Measurements from ENCODE around the gene KCNH8. TPM values are rescaled to one million over a fixed set of nuclear protein-coding genes. Genes with fewer than 3 reads are reported as not detected.

The KCNH8 gene
- total and polyA plus RNA-seq, 10 of the 15 experiments (the other 5 are each of a cell fraction or from before 2014, with no cell fraction given): under 0.01 to 0.18 (median 0.07) TPM; not detected in 2

DNA sequence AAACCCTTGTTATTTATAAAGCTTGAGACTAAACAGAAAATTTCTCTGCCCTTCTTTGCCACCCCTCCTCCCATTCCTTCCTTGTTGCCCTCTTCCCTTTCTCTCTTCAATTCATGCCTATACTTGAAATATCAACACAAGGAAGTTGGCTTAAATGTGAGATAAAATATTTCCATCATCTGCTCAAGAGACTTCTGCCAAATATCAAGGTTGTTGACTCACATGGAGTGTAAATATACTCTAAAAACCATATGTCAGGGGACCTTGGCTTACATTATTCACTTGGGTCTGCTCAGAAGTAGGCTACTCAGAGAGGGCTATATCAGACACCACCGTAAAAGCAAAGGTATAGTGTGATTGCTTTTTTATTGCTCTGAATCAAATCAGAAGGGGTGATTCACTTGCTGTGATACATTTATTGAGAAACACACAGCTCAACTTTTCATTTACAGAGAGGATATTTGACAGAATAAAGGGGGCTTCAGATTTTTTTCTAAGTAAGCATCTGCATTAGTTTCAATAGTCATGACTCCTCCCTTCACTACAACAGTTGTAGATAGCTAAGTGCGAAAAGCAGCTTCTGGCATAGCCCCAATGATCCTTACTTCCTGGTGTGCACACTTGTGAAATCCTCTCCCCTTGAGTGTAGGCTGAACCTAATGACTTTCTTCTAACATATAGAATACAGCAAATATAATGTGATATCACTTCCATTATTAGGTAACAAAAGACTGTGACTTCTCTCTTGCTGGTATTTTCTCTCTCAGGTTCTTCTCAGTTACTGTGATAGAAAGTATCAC lies 399.6 kb downstream of the KCNH8 start (continued):
- no peak for TF ChIP-seq EZH2 (IDR thresholded peaks at IDR 0.05; ENCODE audit: borderline replicate concordance, control insufficient read depth, low read depth, low read length)
- TF ChIP-seq NFYB (IDR thresholded peaks at IDR 0.05; ENCODE audit: insufficient read depth, low read depth, low read length): no peak
- TF ChIP-seq, protein P1, sequence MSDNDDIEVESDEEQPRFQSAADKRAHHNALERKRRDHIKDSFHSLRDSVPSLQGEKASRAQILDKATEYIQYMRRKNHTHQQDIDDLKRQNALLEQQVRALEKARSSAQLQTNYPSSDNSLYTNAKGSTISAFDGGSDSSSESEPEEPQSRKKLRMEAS (IDR thresholded peaks at IDR 0.05; ENCODE audit: low read depth, low read length): no peak
- no peak for TF ChIP-seq TBL1XR1 (IDR thresholded peaks at IDR 0.05; ENCODE audit: low read depth, low read length)
- no peak for TF ChIP-seq SUZ12 (IDR thresholded peaks at IDR 0.05; ENCODE audit: unreplicated experiment)
- TF ChIP-seq BMI1 (IDR thresholded peaks at IDR 0.05; ENCODE audit: borderline replicate concordance): no peak

DNA sequence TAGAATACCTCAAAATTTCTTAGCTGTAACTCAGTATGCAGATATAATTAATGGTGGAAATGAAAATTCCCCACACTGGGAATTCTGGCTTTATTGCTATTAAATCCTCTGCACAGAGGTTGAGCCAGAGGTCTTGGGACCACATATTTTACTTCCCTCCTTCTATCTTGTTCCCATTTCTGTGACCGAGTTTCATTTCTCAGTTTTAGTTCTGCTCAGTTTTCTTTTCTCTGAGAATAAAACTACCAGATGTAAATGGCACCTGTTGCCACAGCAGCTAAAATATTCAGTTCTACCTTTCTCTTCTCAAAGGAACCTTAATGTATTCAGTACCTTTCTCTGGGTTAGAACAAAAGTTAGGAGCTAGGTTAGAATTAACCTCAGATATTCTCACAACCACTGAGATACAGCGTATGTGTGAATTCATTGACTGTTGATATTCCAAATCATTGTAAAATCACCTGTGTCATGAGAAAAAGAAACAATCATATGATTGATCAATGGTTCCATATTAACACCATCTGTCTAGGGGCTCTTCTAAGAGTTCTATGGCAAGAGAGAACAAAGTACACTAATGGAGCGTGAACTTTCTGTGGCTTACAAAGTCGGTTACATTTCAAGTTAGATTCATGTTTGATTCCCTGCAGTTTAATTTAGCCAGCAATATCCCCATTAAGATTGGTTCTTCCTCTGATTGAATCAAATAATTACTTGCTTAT lies 411.6 kb downstream of the KCNH8 start:
- H3K27me3 ChIP-seq (replicated peaks in 1 of 2; ENCODE audit: control insufficient read depth in 2 of 2, insufficient read depth in 2 of 2, low read length in 1 of 2): no peaks in the 10 kb centered on the region
- in situ Hi-C loops (cut with MboI) (no loop called here), intact Hi-C loops (cut with micrococcal nuclease; ENCODE audit: unreplicated experiment) (loop anchor here (2.0 kb wide), 1 partner anchor 15 kb away; no protein-coding TSS in a partner anchor)
- ChIA-PET CTCF (interaction anchor here (0.6 kb wide), 1 partner anchor 12 kb away, joined by 3 read pairs; no protein-coding TSS in a partner anchor), SMC1A (ENCODE audit: uncharacterized antibody, unreplicated experiment) (interaction anchor here (0.9 kb wide), 1 partner anchor 20 kb away, joined by 5 read pairs; no protein-coding TSS in a partner anchor), RAD21 (ENCODE audit: unreplicated experiment) (no interaction called here), POLR2A (no interaction called here)
- FAIRE-seq (peak; percentile 92), DNase-seq (ENCODE audit: low read depth, low spot score) (peak; percentile 58), ATAC-seq (peak; percentile 94)
- H3K79me2 ChIP-seq (ENCODE audit: control insufficient read depth, insufficient read depth, low read length): no peaks in the 10 kb centered on the region
- H2AFZ ChIP-seq (ENCODE audit: control insufficient read depth, low read depth, low read length): peak overlapping the region; percentile 51
- peak overlapping the region; percentile 78 for H3K4me2 ChIP-seq (ENCODE audit: control insufficient read depth, insufficient read depth)
- H3K9ac ChIP-seq (ENCODE audit: control insufficient read depth, insufficient read depth, low read length): peak overlapping the region; percentile 20; the same call in 1 of the 2 replicates
- no peaks in the 10 kb centered on the region for H4K20me1 ChIP-seq (ENCODE audit: control insufficient read depth, insufficient read depth)
- H3K9me3 ChIP-seq (replicated peaks; ENCODE audit: control insufficient read depth, insufficient read depth, low read length): peaks cover 4% of the 10 kb centered on the region
- peaks cover 16% of the 10 kb centered on the region for H3K4me1 ChIP-seq (ENCODE audit: control insufficient read depth, insufficient read depth, low read length)
- 3% methylated on average over 4 of the region's 4 CpGs for WGBS (ENCODE audit: insufficient coverage, insufficient replicate concordance, low lambda C conversion rate, missing lambda C conversion rate)
- BruUV-seq (replicated peaks): no TSS peak
- no peaks in the 10 kb centered on the region for H3K36me3 ChIP-seq (ENCODE audit: control insufficient read depth in 2 of 2, insufficient read depth in 2 of 2, low read length in 1 of 2)
- H3K27ac ChIP-seq (ENCODE audit: control insufficient read depth, insufficient read depth): peak overlapping the region; percentile 85
- H3K4me3 ChIP-seq: peak overlapping the region; percentile 51
- TF ChIP-seq SUPT20H (IDR thresholded peaks at IDR 0.05; ENCODE audit: borderline replicate concordance, control insufficient read depth, low read depth, low read length): no peak
- TF ChIP-seq IKZF2 (IDR thresholded peaks at IDR 0.05): peak; percentile 77 to 86
- 0 out of 2 replicates have a peak, but pooled peaks have one; percentile 59 for TF ChIP-seq ASH2L (IDR thresholded peaks at IDR 0.05; ENCODE audit: borderline replicate concordance, low read depth)
- TF ChIP-seq YY1 (IDR thresholded peaks at IDR 0.05; ENCODE audit: low read depth, low read length): no peak
- TF ChIP-seq SPI1 (IDR thresholded peaks at IDR 0.05; ENCODE audit: borderline replicate concordance, insufficient read depth, low read depth, low read length): peak; percentile 69; the same call in 1 of the 2 replicates
- TF ChIP-seq, protein P2, sequence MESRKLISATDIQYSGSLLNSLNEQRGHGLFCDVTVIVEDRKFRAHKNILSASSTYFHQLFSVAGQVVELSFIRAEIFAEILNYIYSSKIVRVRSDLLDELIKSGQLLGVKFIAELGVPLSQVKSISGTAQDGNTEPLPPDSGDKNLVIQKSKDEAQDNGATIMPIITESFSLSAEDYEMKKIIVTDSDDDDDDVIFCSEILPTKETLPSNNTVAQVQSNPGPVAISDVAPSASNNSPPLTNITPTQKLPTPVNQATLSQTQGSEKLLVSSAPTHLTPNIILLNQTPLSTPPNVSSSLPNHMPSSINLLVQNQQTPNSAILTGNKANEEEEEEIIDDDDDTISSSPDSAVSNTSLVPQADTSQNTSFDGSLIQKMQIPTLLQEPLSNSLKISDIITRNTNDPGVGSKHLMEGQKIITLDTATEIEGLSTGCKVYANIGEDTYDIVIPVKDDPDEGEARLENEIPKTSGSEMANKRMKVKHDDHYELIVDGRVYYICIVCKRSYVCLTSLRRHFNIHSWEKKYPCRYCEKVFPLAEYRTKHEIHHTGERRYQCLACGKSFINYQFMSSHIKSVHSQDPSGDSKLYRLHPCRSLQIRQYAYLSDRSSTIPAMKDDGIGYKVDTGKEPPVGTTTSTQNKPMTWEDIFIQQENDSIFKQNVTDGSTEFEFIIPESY (IDR thresholded peaks at IDR 0.05): no peak
- TF ChIP-seq NFXL1 (IDR thresholded peaks at IDR 0.05; ENCODE audit: borderline replicate concordance): no peak
- no peak for TF ChIP-seq NFYA (IDR thresholded peaks at IDR 0.05; ENCODE audit: borderline replicate concordance, low read depth, low read length)
- no peak for TF ChIP-seq ATF7 (IDR thresholded peaks at IDR 0.05; ENCODE audit: low read depth)
- TF ChIP-seq ZNF217 (IDR thresholded peaks at IDR 0.05): no peak
- TF ChIP-seq EP300 (IDR thresholded peaks at IDR 0.05; ENCODE audit: borderline replicate concordance in 1 of 2, control insufficient read depth in 1 of 2, low read depth in 2 of 2, low read length in 2 of 2): peak in 1 of 2 experiments; percentile 34; a peak in 1 of 4 replicates
- TF ChIP-seq MEF2A (IDR thresholded peaks at IDR 0.05; ENCODE audit: insufficient read depth, low read depth, low read length): no peak
- peak; percentile 61 for TF ChIP-seq NFIC (IDR thresholded peaks at IDR 0.05; ENCODE audit: low read depth, low read length)
